Stimulated activated CD8-positive, alpha-beta memory T cell treated with anti-CD3 and anti-CD28 coated beads, Interleukin-2, amount 100 ng/mL, for 48 hours (primary cell): ENCODE results near the gene THBS3.
"Not testable (repeated sequence)": the region's sequence is repeated elsewhere in the genome, so short reads cannot be mapped to it uniquely, and the experiment has no call there.

Experiments used
- DNase-seq, 2 donors: peaks; one replicate each; pipeline ENCODE4 v3.0.0-alpha.2; 2020; ENCODE audit warnings: low read depth in 2 of 2

THBS3 gene

DNA sequence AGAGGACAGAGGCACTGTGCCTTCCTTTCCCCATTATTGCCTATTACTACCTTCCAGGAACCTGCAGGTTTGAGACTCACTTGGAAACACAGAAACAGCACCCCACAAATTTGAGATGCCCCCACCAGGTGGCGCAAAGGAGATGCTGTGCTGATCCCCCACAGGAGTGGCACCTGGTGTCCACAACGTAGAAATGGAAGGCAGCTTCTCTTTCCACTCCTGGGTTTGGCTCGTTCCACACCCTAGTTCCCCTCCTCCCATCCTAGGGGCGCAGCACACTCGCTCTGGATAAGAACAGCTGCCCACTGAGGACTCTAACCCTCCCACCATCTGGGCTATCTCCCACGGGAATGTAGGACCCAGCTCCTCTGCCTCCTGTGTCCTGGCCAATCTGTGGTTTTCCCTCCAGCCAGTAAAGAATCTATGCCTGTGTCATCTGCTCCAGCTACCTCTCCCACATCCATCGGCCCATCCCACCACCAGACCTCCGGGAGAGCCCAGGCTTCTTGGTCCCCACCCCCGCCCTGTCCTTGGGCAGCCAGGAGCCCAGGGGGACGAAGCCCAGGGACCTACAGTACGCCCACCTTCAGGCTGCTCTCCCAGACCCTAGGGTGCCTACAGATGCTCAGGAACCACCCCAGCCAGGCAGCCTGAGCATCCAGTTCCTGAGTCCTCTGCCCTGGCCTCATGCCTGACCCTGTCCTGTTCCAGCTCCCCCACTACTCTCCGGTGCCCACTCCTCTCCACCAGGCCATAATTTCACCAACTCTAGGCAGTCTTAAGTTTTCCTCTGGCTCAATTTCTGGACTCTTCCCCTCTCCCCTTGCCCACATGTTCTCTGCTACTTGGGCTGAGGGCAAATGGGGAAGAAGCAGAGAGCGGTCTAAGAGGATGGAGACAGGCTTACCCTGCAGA, 549 bp downstream of the THBS3 start:
- DNase-seq = peak; percentile 82 to 86

DNA sequence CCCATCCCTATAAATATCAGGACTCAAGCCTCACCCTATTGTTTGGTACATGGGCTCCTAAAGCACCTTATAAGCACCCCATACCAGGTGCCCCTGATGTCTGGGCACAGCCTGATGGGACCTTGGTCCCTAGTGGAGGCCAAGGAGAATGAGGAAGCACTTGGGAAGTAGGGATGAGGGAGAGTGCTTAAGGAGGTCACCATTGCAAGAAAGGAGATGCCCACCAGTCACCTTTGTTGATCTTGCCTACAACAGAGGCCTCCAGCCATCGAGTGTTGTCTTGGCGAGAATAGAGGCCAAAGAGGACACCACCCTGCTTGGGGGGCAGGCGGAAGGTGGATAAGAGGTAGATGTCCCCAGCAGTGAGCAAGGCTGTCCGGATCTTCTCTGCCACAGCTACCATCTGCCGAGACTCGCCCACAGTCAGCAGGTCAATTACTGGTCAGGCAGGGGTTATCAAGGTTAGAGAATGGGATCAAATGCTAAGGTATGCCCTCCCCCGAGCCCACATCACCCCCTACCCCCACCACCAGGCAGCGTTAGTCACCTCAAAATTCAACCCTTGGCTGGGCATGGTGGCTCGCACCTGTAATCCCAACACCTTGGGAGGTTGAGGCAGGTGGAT, 1.6 kb downstream of the THBS3 start:
- no peak for DNase-seq

GRCh38 chr1:155205035-155205434, 2.7 kb downstream of the THBS3 start:
- no peak for DNase-seq

- no peak for DNase-seq
Observed at GRCh38 chr1:155202731-155203515, 4.8 kb downstream of the THBS3 start.

DNA sequence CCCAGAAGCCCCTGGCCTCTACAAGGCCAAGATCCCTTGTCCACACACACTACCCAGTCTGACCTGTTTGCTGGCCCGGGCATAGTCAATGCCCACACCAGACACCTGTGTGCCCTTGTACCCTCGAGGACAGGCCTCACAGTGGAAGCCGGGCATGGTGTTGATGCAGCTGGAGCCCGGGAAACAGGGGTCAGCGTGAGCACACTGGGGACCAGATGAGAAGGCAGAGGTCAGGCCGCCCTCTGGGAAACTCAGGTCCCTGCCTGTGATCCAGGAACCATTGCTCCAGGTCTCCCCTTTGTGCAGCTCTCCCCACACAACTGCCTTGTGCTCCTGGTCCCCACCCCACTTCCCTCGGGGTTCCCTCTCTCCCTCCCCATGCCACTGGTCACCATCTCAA, 5.5 kb downstream of the THBS3 start:
- no peak for DNase-seq

GRCh38 chr1:155200920-155201319, 6.8 kb downstream of the THBS3 start:
- no peak for DNase-seq

- no peak for DNase-seq
Observed at GRCh38 chr1:155199792-155200191, 7.9 kb downstream of the THBS3 start.

- no peak for DNase-seq
Observed at GRCh38 chr1:155198547-155198906, 9.2 kb downstream of the THBS3 start.

- no peak for DNase-seq
Observed at GRCh38 chr1:155197901-155198546, 9.7 kb downstream of the THBS3 start.

- DNase-seq = no peak
Observed at GRCh38 chr1:155196893-155197638, 10.6 kb downstream of the THBS3 start.

GRCh38 chr1:155196103-155196892, 11.4 kb downstream of the THBS3 start:
- DNase-seq = no peak

DNA sequence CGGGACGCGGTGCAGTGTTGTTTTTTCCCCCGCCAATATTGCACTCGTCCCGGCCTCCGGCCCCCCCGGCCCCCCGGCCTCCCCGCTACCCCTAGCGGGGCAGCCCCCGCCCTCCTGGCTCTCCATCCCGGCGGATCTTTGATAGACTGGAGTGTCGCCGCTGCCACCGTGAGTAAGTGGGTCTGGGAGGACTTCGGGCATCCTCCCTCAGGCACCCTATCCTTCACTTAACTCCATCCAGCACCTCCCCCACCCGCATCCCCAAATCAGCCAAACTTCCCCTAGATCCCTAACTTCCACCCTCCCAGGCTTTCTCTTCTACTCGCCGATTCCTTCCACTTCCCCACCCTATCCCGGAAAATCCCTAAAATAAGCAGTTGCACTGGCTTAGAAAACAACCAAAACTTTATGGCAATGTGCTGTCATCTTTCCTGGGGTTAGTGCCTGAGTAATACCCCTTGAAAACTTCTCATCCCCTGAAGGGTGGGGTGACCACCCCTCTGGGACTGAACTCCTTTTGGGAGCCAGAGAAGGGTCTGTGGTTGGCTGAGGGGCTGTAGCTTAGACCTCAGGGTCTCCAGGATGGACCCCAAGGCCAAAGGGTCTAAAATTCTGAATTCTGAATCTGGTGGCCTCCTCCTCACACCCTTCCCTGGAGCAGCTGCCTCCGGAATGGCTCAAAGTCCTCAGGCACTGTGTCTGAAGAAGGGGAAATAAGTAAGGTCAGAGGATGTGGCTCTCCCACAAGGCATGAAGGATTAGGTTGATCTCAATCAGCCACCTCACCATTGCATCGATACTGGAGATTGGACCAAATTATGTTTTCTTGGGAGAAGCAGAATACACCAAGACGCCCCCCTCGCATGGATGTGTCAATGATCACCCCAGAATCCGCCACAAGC, 12.2 kb downstream of the THBS3 start:
- DNase-seq = no peak

DNA sequence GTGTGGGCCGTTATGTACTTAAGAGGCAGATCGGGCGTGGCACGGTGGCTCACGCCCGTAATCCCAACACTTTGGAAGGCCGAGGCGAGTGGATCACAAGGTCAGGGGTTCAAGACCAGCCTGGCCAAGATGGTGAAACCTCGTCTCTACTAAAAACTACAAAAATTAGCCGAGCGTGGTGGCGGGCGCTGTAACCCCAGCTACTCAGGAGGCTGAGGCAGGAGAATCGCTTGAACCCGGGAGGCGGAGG, 13.8 kb downstream of the THBS3 start:
- not testable (repeated sequence) for DNase-seq

DNA sequence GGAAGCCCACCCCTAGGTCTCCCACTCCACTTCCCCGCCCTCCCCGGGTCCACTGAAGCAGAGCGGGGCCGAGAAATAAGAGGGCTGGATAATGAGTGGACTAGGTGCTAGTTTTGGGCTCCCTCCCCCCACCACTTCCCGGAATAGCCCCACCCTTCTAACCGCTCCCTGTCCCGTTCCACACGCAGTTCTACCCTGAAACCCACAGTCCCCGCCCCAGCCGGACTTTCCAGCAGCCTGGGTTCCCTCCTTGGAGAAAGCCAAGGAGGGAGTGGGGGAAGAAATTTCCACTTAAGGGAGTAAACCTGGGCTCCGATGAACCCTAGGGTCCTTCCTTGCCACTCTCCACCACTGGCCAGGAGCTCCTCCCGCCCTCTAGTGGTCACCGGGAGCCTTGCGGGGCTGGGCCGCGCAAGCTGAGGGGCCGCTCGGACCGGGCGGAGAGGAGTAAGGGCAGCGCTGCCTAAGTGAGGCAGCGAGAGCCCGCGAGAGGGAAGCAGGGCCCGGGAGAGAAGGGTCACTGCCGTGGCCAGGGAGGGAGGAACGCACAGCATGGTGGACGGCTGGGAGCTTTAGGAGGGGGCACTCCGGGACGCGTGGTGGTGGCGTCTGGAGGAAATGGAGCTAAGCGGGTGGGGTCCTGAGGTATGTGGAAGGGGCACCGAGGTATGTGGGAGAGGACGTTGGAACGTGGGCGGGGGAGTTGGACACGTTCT, 14.3 kb downstream of the THBS3 start:
- peak; percentile 78 to 79 for DNase-seq

DNA sequence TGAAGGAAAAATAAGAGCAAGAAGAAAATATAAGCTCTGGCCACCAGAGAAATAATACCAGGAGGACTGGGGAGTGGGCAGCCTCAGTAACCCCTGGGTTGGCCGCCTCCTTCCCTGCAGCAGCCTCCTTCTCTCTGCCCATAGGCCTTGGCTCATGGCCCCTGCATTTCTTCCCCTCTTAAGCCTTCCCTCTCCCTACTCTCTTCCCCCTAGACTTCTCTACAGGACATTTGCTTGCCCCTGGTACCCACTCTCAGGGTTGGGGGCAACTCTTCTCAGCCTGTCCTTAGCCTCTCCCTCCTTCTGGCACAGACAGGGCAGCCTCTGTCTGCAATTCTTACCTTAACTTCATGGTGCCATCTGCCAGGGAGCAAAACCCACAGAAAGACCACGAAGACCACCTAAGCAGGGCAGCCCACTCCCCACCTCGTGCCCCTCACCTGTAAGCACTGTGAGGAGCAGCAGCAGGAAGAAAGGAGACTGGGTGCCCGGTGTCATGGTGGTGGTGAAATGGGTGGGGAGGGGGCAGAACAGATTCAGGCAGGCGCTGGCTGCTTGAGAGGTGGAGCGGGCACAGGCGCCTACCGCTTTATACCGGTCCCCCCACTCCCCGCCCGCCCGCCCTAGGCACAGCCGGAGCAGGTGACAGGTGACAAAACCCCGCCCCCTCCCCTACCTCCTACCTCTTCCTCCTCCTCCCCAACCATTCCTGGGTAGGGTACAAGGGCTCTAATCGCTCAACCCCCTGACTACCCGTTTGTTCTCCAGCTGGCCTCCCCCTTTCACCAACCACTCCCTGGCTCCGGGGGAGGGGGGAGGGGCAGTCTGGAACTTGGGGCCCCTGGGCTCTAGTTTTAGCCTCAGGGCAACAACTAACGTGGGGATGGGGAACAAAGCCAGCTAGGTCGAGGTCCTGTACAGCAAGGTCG, 15.1 kb downstream of the THBS3 start:
- no peak for DNase-seq

DNA sequence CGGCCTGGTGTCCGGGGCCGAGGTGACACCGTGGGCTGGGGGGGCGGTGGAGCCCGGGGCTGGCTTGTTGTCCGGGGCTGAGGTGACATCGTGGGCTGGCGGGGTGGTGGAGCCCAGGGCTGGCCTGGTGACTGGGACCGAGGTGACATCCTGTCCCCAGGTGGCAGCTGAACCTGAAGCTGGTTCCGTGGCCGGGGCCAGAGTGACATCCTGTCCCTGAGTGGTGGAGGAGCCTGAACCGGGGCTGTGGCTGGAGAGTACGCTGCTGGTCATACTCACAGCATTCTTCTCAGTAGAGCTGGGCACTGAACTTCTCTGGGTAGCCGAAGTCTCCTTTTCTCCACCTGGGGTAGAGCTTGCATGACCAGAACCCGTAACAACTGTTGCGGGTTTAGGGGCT, 15.8 kb downstream of the THBS3 start:
- no peak for DNase-seq

GRCh38 chr1:155189926-155190325, 17.8 kb downstream of the THBS3 start:
- DNase-seq = not testable (repeated sequence)

DNA sequence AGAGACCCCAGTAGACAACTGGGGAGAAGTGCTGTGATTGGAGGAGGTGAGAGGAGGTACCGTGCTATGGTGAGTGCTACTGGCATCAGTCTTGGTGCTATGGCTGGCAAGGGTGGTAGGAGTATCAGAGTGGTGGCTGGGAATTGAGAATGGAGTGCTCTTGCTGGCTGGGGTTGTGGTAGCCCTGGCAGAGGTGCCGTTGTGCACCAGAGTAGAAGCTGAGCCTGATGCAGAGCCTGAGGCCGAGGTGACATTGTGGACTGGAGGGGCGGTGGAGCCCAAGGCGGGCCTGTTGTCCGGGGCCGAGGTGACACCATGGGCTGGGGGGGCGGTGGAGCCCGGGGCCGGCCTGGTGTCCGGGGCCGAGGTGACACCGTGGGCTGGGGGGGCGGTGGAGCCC, 19.4 kb downstream of the THBS3 start:
- no peak for DNase-seq
